C1 segment of cervical spinal cord (tissue), 14 donors: Measurements from ENCODE around the gene LDLR.
"Not testable (repeated sequence)": the region's sequence is repeated elsewhere in the genome, so short reads cannot be mapped to it uniquely, and the experiment has no call there.

ENCODE experiments used
- DNase-seq, 14 donors: peaks; one replicate each; lab custom pipeline; 2025; lab: John Stamatoyannopoulos, UW

LDLR gene

DNA sequence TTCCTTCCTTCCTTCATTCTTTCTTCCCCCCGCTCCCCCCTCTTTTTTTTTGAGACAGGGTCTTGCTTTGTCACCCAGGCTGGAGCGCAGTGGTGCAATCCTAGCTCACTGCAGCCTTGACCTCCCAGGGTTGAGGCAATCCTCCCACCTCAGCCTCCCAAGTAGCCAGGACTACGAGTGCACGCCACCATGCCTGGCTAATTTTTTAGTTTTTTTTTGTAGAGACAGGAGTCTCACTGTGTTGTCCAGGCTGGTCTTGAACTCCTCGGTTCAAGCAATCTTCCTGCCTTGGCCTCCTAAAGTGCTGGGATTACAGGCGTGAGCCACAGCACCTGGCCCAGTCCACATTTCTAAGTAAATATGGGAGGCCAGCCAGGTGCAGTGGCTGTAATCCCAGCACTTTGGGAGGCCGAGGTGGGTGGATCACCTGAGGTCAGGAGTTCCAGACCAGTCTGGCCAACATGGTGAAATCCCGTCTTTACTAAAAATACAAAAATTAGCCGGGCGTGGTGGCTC lies 50.8 kb downstream of the LDLR start:
- DNase-seq, result not testable (repeated sequence)

DNA sequence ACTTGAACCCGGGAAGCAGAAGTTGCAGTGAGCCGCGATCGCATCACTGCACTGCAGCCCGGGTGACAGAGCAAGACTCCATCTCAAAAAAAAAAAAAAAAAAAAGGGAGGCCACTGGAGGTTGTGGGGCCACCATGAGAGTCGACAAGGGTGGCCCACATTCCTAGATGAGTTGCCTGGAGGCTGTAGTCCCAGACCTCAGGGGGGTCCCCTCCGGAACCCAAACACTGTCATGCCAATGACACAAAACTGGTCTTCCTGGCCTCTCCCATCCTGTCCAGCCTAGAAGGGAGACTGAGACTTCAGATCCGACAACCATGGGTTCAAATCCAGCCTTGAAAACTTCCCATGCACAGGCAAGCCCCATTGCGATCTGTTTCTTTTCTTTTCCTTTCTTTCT lies 51.6 kb downstream of the LDLR start:
- DNase-seq, result no peak

DNA sequence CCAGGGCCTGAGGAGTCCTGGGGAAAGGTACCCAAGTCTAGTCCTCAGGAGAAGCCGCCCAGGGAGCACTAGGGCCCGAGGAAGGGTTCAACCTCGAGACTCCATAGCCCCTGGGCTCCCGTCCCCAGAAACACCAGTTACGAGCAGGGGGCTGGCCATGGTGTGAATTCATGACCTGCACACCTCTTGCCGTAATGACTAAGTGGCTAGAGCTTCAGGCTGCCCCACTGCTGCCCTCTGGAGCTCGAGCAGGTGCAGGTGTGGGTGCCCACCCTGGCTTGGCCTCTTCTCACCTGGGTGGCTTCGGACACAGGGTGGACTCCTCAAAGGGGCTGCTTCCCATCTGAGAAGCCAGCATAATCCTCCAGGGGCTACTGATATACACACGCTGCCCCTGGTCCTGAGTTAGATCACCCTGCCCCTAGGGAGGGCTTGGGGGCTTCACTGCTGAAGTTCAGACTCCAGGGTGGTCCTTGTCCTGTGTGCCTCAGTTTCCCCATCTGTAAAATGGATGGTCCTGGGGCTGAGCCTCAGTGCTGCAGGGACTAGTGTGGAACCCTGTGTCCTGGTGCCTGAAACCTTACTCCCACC lies 52.8 kb downstream of the LDLR start:
- DNase-seq, result no peak

GRCh38 chr19:11142528-11143171 lies 53.4 kb downstream of the LDLR start:
- peak in 10 of 14 donors; percentile 14 to 82 (median 42) for DNase-seq

DNA sequence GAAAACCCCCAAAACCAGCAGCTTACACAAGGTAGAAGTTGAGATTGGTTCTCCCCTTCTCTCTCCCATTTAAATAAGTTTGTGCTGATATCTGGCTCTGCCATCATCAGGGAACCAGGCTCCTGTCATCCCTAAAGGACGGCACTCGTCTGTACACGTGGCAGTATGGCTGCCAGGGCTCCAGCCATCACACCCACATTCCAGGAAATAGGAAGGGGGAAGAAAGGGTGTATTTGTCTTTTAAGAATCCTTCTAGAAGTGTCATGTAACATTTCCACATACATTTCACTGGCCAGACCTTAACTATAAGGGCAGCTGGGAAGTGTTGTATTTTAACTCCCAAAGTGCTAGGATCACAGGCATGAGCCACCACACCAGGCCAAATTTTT lies 56.3 kb downstream of the LDLR start:
- DNase-seq, result no peak

GRCh38 chr19:11148001-11148400 lies 58.7 kb downstream of the LDLR start:
- DNase-seq, result no peak

GRCh38 chr19:11151181-11151580 lies 61.9 kb downstream of the LDLR start:
- no peak for DNase-seq

DNA sequence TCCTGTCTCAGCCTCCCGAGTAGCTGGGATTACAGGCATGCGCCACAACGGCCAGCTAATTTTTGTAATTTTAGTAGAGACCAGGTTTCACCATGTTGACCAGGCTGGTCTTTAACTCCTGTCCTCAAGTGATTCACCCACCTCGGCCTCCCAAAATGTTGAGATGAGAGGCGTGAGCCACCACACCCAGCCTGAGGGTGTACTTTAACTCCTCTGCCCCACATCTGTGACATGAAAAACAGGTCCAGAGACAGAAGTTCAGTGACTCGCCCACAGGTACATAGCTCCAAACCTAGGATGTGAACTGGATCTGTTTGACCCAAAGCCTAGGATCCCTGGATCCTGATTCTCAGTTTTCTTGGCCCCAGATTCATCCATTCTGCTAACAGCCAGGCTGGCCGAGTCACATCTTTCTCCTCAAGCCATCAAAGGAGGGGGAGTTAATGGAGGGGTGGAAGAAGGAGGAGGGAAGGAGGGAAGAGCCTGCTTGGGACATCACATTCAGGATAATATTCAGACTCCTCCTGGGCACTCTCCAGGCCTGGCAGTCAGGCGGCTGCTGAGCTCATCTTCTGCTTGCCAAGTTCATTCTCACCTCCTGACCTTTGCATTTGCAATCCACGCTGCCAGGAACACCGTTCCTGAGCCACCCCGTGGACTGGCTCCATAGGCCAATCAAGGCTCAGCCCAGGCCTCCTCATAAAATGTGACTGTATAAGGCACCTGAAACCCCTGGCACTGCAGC lies 63.2 kb downstream of the LDLR start:
- DNase-seq, result peak in 9 of 14 donors; percentile 8 to 70 (median 22)

DNA sequence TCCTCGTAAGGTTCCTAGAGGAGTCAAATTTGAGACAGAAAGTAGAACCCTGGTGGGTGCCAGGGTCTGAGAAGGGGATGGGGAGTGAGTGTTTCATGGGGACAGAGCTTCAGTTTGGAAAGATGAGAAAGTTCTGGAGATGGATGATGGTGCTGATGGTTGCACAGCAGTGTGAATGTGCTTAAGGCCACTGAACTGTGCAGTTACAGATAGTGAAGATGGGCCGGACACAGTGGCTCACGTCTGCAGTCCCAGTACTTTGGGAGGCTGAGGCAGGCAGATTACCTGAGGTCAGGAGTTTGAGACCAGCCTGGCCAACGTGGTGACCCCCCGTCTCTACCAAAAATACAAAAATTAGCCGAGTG lies 65.4 kb downstream of the LDLR start:
- DNase-seq, result no peak

- peak; percentile 55 to 98 (median 92) for DNase-seq
These were observed 66.3 kb downstream of the LDLR start, which contains the start of gene SPC24 for GRCh38 chr19:11155373-11156120. SPC24 (minus strand) TSS chr19:11155782; CDS start chr19:11155776, 6 bp downstream.

DNA sequence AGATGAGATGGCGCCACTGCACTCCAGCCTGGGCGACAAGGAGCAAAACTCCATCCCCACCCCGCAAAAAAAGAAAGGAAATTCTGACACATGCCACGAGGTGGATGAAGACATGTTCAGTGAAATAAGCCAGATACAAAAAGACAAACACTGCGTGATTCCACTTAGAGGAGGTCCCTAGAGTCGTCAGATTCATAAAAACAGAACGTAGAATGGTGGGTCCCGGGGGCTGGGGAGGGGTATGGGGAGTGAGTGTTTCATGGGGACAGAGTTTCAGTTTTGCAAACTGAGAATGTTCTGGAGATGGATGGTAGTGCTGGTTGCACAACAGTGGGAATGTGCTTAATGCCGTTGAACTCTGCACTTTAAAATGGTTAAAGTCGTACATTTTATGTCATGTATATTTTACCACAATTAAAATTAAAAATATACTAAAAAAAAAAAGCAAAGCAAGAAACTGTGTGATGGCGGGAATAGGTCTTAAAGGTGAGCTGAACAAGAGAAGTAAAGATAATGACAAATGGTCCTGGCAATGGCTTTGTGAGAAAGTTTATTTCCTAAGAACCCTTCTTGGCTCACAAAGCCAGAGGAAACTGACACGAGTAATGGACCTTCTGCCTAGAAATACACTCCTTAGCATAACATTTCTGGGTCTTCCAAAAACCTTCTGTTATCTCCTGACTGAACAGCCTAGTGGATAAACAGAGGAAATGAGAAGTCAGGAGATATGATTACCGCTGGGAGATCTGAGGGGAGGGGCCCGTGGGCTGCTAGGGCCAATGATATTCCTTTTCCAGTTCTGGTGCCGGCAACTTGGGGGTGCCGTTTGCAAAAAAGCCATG lies 70.6 kb downstream of the LDLR start:
- no peak for DNase-seq

GRCh38 chr19:11160440-11160768 lies 71.1 kb downstream of the LDLR start:
- not testable (repeated sequence) for DNase-seq

DNA sequence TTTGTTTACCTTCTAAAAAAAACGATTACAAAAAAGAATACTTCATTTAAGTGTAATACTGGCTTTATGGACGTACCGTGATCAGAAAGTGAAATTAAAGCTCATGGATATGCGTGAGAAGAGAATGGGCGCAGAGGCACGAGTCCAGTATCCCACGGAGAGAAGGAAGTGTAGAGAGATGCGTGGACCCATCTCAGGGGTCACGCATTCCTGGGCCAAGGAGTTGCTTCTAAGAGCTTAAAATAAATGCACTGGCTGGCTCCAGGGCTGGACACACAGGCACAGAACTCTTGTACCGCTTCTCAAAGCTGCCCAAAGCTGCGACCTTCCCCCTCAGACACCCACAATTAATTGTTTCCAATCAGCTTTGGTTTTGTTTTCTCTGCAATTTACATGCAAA lies 75.0 kb downstream of the LDLR start:
- peak in 2 of 14 donors; percentile 4 to 10 for DNase-seq

GRCh38 chr19:11164879-11165406 lies 75.7 kb downstream of the LDLR start:
- peak in 11 of 14 donors; percentile 20 to 85 (median 53) for DNase-seq

GRCh38 chr19:11165486-11166030 lies 76.3 kb downstream of the LDLR start:
- no peak for DNase-seq

GRCh38 chr19:11166281-11167142 lies 77.2 kb downstream of the LDLR start:
- no peak for DNase-seq

DNA sequence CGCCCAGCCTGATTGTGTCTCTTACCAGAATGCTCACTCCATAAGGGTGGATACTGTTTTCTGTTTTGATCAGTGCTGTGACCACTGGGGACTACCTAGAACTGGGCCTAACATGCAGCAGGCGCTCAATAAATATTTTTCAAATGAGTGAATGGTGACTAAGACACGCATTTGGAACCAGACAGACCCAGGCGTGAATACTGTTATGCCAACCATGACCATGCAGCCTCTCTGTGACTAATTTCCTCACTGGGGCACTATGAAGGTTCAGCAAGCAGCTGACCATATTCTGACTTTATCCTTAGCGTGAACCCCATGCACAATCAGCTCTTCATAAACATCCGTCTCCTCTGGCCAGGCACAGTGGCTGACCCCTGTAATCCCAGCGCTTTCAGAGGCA lies 79.3 kb downstream of the LDLR start:
- no peak for DNase-seq

DNA sequence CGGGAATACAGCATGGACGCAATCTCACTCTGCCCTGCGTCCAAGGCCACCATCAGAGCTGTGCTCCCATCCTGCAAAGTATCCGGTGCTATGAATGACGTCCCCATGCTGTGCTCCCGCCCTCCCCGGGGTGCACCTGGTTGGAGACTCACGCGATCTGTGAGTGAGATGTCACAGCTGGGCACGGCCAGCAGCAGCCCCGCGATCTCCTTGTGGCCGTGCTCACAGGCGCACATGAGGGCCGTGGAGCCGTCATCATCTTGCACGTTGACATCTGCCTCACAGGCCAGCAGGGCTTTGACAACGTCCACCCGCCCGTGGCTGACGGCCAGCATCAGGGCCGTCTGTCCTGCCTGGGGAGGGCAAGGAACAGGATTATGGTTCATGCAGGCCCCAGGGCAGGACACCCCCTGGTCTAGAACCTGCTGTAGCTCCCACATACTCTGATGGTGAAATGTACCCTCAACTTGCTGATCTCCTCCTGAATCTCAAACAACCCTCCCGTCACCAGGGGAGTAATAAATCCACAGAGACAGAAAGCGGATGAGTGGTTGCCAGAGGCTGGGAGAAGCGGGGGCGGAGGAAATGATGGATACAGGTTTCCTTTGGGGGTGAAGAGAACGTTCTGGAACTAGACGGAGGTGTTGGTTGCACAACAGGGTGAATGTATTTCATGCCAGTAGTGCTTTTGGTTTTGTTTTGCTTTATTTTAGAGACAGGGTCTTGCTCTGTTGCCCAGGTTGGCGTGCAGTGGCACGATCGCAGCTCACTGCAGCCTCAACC lies 80.8 kb downstream of the LDLR start:
- DNase-seq, result no peak

- DNase-seq, result no peak
These were observed 81.9 kb downstream of the LDLR start for GRCh38 chr19:11171144-11171543.
